Endothelial cell (in vitro differentiated cells): ENCODE data around the gene CSF1. TPM values are rescaled to one million over a fixed set of nuclear protein-coding genes. Genes with fewer than 3 reads are reported as not detected.

Experiments
- DNase-seq: peaks from one replicate; pipeline ENCODE4 v3.0.0; 2021; ENCODE audit warnings: low spot score
- H3K27ac Mint-ChIP-seq: one replicate; pipeline ENCODE4 v1.8.0; 2021; ENCODE audit warnings: mixed read lengths, inconsistent platforms; ENCODE audit not compliant: unreplicated experiment
- H3K27me3 Mint-ChIP-seq: one replicate; pipeline ENCODE4 v1.8.0; 2021; ENCODE audit warnings: mild to moderate bottlenecking, moderate library complexity, mixed read lengths, inconsistent platforms; ENCODE audit not compliant: unreplicated experiment
- H3K36me3 Mint-ChIP-seq: one replicate; pipeline ENCODE4 v1.8.0; 2021; ENCODE audit warnings: mild to moderate bottlenecking, low read depth, mixed read lengths, inconsistent platforms; ENCODE audit not compliant: unreplicated experiment
- H3K4me1 Mint-ChIP-seq: one replicate; pipeline ENCODE4 v1.8.0; 2021; ENCODE audit warnings: mild to moderate bottlenecking, mixed read lengths, inconsistent platforms; ENCODE audit not compliant: unreplicated experiment
- H3K4me3 Mint-ChIP-seq: one replicate; pipeline ENCODE4 v1.8.0; 2021; ENCODE audit warnings: mild to moderate bottlenecking, mixed read lengths, inconsistent platforms; ENCODE audit not compliant: unreplicated experiment
- H3K9me3 Mint-ChIP-seq: one replicate; pipeline ENCODE4 v1.8.0; 2021; ENCODE audit warnings: mixed read lengths, inconsistent platforms; ENCODE audit not compliant: unreplicated experiment
- total RNA-seq: library from RNA; stranded (reverse); fragmentation: NEBNext Ultra II Directional; extraction: Animal tissue kit (Norgen Biotek cat#: 25700); gene quantifications from one replicate; pipeline ENCODE4 v1.2.1, GENCODE V29; 2021; ENCODE audit not compliant: unreplicated experiment
- TF ChIP-seq, protein P1 (sequence below): fragments of 200-600 bp; sonication (generic); IDR thresholded peaks from one replicate; pipeline ENCODE4 v1.5.0; 2021; ENCODE audit warnings: antibody characterized with exemption; ENCODE audit not compliant: unreplicated experiment

Gene CSF1
- total RNA-seq, 1 donor from 2014 or later = 2.1 TPM

DNA sequence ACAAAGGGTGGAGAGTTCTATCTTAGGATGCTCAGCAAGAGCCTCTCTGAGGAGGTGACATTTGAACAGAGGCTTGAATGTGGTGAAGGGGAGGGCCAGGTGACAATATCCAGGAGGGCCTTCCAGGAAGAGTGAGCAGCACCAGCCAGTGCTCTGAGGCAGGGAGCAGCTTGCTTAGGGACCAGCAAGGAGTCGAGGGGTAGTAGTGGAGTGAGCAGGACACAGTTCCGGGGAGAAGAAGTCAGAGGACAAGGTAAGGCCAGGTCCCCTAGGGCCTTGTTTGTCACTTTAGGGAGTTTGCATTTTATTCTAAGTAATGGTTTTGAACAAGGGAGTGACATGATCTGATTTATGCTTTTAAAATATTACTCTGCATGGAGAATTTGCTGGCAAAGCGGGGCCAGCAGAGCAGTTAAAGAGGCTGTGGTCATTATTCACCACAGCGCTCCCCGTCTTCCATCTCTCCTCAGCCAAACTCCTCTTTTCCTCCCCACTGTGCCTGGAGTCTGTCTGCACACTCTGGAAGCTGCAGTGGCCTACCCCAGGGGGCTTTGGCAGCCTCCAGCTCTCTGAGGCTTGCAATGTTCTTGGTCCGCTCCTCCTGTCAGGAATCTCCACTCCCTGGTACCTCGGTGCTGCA is 17.0 kb upstream of the CSF1 start:
- Mint-ChIP-seq H3K27me3 (peaks cover 6% of the 10 kb centered on the region), H3K27ac (no peak overlapping the region)

DNA sequence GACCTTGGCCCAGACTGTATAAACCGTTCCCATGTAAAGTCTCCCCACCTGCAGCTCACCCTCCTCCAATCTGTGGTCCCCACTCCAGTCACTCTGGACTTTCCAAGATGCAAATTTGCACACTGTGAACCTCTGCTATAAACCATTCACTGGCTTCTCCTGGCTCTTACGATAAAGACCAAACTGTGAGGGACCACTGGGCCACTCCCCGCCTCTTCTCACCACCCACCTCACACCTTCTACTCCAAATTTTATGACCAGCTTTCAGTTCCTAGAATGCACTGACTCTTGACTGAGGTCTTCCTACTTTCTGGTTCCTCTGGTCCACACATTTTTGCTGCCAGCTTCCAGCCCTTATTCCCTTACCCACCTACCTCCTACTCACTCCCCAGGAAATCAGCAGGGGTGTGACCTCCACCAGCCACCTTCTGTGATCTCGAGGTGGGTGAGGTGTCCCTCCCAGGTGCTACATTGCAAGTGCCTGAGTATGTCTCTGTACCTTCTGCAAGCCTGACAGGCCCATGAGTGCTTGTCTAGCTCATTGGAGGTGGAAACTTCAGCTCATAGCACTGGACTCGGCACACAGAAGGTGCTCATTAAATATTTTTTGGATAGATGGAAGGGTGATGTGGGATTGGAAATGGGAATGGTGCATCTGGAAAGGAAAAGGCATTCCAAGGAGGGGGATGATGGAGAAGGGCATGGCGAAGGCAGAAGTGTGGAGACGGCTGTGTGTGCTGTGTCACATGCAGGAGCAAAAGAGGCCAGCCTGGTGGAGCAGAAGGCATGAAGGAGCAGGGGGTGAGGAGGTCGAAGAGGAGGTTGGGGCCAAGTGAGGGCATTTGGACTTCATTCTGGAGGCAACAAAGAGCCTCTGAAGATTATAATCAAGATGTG is 15.6 kb upstream of the CSF1 start:
- Mint-ChIP-seq H3K4me3 (no peak overlapping the region), H3K36me3 (no peaks in the 10 kb centered on the region), H3K9me3 (no peaks in the 10 kb centered on the region), H3K27me3 (peaks cover 6% of the 10 kb centered on the region), H3K4me1 (peaks cover 14% of the 10 kb centered on the region), H3K27ac (no peak overlapping the region)
- TF ChIP-seq, protein P1, sequence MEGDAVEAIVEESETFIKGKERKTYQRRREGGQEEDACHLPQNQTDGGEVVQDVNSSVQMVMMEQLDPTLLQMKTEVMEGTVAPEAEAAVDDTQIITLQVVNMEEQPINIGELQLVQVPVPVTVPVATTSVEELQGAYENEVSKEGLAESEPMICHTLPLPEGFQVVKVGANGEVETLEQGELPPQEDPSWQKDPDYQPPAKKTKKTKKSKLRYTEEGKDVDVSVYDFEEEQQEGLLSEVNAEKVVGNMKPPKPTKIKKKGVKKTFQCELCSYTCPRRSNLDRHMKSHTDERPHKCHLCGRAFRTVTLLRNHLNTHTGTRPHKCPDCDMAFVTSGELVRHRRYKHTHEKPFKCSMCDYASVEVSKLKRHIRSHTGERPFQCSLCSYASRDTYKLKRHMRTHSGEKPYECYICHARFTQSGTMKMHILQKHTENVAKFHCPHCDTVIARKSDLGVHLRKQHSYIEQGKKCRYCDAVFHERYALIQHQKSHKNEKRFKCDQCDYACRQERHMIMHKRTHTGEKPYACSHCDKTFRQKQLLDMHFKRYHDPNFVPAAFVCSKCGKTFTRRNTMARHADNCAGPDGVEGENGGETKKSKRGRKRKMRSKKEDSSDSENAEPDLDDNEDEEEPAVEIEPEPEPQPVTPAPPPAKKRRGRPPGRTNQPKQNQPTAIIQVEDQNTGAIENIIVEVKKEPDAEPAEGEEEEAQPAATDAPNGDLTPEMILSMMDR = no peak
- DNase-seq = no peak

More for the DNA sequence above, 17.0 kb upstream of the CSF1 start:
- TF ChIP-seq, protein P1 = no peak
- DNase-seq = no peak
- Mint-ChIP-seq H3K36me3 (no peaks in the 10 kb centered on the region), H3K4me1 (peaks cover 14% of the 10 kb centered on the region), H3K9me3 (no peaks in the 10 kb centered on the region), H3K4me3 (no peak overlapping the region)

DNA sequence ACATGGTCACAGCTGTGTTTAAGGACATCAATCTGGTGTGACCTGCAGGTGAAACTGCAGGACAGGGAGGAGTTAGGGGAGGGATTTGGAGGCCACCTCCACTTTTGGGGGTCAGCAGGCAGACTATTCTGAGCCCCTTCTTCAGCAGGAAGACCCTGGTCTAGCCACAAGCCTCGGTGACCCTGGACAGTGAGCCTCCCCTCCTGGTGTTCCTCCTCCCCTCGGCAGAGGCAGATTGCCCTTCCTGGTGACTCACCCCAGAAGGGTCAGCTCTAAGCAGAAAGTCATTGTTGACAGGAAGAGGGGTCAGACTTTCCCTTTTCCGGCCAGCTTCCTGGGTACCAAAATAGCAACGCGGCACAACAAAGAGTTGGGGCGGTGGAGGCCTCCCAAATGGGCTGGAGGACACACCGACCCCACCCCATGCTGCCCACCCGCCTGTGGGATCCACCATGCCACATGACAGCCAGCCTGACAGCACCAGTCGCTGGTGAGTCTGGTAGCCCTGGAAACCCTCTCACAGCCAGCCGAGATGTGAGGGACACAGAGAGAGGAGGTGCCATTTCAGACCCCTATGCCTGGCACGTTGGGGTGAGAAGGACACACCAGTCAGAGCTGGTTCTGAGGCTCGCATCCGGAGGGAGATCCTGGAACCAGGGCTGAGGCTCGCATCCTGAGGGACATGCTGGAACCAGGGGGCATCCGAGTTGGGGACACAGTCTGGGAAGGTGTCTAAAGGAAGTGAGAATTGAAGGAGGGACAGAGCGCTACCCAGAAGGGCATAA is 14.7 kb upstream of the CSF1 start:
- Mint-ChIP-seq H3K9me3 (no peaks in the 10 kb centered on the region), H3K4me3 (no peak overlapping the region), H3K36me3 (no peaks in the 10 kb centered on the region), H3K4me1 (peaks cover 14% of the 10 kb centered on the region), H3K27me3 (peaks cover 7% of the 10 kb centered on the region), H3K27ac (no peak overlapping the region)
- TF ChIP-seq, protein P1 = no peak
- peak; percentile 47 for DNase-seq

DNA sequence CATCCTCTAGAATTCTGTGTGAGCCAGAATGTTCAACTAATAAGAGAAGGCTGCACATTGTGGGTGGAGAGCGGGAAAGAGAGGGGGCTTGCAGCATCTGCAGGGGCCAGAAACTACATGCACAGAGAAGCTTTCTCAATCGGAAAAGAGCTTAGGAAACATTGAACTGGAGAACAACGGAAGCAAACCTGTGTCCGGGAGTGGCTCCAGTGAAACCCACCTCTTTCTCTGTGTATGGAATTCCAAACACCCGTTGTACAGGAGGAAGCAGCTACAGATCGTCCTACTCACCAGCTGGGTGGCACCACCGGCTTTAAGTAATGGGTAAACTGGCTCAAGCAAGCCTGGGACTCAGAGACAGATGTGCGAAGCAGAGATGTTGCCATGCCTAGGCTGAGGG is 14.0 kb upstream of the CSF1 start:
- DNase-seq = no peak
- no peaks in the 10 kb centered on the region for H3K36me3 Mint-ChIP-seq
- no peaks in the 10 kb centered on the region for H3K9me3 Mint-ChIP-seq
- peaks cover 8% of the 10 kb centered on the region for H3K27me3 Mint-ChIP-seq
- peaks cover 14% of the 10 kb centered on the region for H3K4me1 Mint-ChIP-seq
- no peak overlapping the region for H3K27ac Mint-ChIP-seq
- no peak overlapping the region for H3K4me3 Mint-ChIP-seq
- TF ChIP-seq, protein P1 = no peak
